CD4-positive, alpha-beta T cell (primary cell): ENCODE data around the gene CLBA1. TPM values are rescaled to one million over a fixed set of nuclear protein-coding genes. Genes with fewer than 3 reads are reported as not detected.

Source experiments
- ATAC-seq: fragments of 200-7000 bp; cut with Tn5 transposase; one replicate; pipeline ENCODE4 v1.10.0; 2022; ENCODE audit warnings: mild to moderate bottlenecking; ENCODE audit not compliant: poor library complexity
- CTCF ChIA-PET: fragments of 350-600 bp; sonication (Branson Sonifier 250); formaldehyde crosslinking; loops from one replicate; lab custom pipeline; 2021; ENCODE audit warnings: antibody characterized with exemption, inconsistent platforms; lab: Charles Lee
- POLR2A ChIA-PET: fragments of 350-600 bp; sonication (Branson Sonifier 250); formaldehyde crosslinking; loops from one replicate; lab custom pipeline; 2021; ENCODE audit warnings: antibody characterized with exemption, inconsistent platforms; lab: Charles Lee
- DNase-seq, 14 experiments: peaks; one replicate each; pipeline ENCODE4 v3.0.0-alpha.2; 2013 to 2020; ENCODE audit warnings: mixed read lengths in 2 of 14
- H3K27ac ChIP-seq, 2 donors: one replicate each; pipeline versions ENCODE4 v1.5.1 to v1.7.0; 2013; ENCODE audit warnings: low read length in 2 of 2, low read depth in 1 of 2, mild to moderate bottlenecking in 1 of 2
- H3K27me3 ChIP-seq, 2 experiments: 1 replicate in 1 of 2; 2 replicates in 1 of 2; pipeline versions ENCODE4 v1.6.1 to v1.7.0; 2013; ENCODE audit warnings: low read length in 2 of 2, control low read depth in 1 of 2, mild to moderate bottlenecking in 1 of 2, moderate library complexity in 1 of 2; ENCODE audit not compliant: insufficient read depth in 2 of 2, control insufficient read depth in 1 of 2
- H3K36me3 ChIP-seq: one replicate; pipeline ENCODE4 v1.6.1; 2013; ENCODE audit warnings: low read length, control low read depth; ENCODE audit not compliant: insufficient read depth
- H3K4me1 ChIP-seq: one replicate; pipeline ENCODE4 v1.6.1; 2013; ENCODE audit warnings: low read length, control low read depth; ENCODE audit not compliant: insufficient read depth
- H3K4me3 ChIP-seq: one replicate; pipeline ENCODE4 v1.5.1; 2013; ENCODE audit warnings: mild to moderate bottlenecking, low read length, moderate library complexity
- H3K9me3 ChIP-seq, 2 experiments: 1 replicate in 1 of 2; 2 replicates in 1 of 2; pipeline versions ENCODE4 v1.6.1 to v1.7.0; 2013; ENCODE audit warnings: low read length in 2 of 2, mild to moderate bottlenecking in 2 of 2, control low read depth in 1 of 2, moderate library complexity in 1 of 2; ENCODE audit not compliant: control insufficient read depth in 1 of 2, insufficient read depth in 1 of 2
- H3K27ac Mint-ChIP-seq: one replicate; pipeline ENCODE4 v1.8.0; 2020; ENCODE audit warnings: mixed read lengths
- H3K27me3 Mint-ChIP-seq: one replicate; pipeline ENCODE4 v1.8.0; 2021; ENCODE audit warnings: mixed read lengths
- H3K36me3 Mint-ChIP-seq: one replicate; pipeline ENCODE4 v1.8.0; 2021; ENCODE audit warnings: low read depth, mixed read lengths
- H3K4me1 Mint-ChIP-seq: one replicate; pipeline ENCODE4 v1.8.0; 2021; ENCODE audit warnings: low read depth, mixed read lengths
- H3K4me3 Mint-ChIP-seq: one replicate; pipeline ENCODE4 v1.8.0; 2020; ENCODE audit warnings: mild to moderate bottlenecking, mixed read lengths
- H3K9me3 Mint-ChIP-seq: one replicate; pipeline ENCODE4 v1.8.0; 2020; ENCODE audit warnings: mixed read lengths
- intact Hi-C, 2 experiments: fragments of 100-400 bp; cut with DNase I in 1 of 2; cut with micrococcal nuclease in 1 of 2; formaldehyde crosslinking; loops; one replicate each; pipeline versions ENCODE4 v1.15.1 to v1.9.0; 2023 to 2025; cut with DNase I, micrococcal nuclease
- total RNA-seq, 174 experiments: library from RNA in 2 of 174; stranded (reverse) in 2 of 174; gene quantifications; one replicate each; pipeline ENCODE4 v1.2.3 and lab custom pipeline; 2021 to 2026
- TF ChIP-seq, protein P1 (sequence below): fragments of 200-600 bp; IDR thresholded peaks from one replicate; pipeline ENCODE4 v1.8.0; 2022; ENCODE audit warnings: antibody characterized with exemption, mild to moderate bottlenecking

CLBA1 gene
- total RNA-seq, 2 experiments from 2014 or later: 1.7 to 1.8 TPM

DNA sequence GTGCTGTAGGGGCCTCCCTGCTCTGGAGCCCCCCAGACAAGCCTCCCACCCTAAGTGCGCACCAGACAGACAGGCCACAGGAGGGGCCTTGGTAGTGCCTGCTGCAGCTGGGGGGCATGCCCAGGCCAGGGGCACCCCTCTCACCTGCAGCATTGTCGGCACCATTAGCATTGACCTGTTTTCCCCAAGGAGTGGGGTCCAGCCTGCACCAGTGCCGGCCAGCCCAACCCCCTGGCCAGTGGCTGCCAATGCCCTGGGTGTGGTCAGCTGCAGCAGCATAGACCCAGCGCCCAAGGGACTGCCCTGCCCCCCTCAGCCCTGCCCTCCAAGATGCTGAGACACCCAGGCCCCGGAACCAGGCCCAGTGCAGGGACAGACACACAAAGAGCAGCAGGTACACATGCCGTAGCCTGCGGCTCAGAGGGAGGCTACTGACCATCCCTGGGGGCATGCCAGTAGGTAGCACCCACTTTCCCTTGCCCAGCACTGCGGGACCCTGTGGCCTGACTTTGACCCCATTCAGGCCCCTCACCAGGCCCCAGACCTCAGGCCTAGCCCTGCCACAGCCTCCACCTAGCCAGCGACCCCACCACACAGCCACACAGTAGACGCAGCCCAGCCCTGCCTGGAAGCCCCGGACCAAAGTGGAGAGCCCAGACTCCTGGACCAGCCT lies 8.4 kb upstream of the CLBA1 start:
- Mint-ChIP-seq H3K36me3 (no peaks in the 10 kb centered on the region), H3K27ac (no peak overlapping the region), H3K27me3 (peaks cover 36% of the 10 kb centered on the region), H3K4me3 (peak overlapping the region; percentile 79), H3K4me1 (peaks cover 5% of the 10 kb centered on the region), H3K9me3 (no peaks in the 10 kb centered on the region)
- intact Hi-C loops: loop anchor here in 1 of 2 experiments (2.0 kb wide), 2 partner anchors 110 to 376 kb away; no protein-coding TSS in a partner anchor
- H3K27ac ChIP-seq: no peak overlapping the region
- H3K27me3 ChIP-seq: peaks cover 25 to 29% of the 10 kb centered on the region in 2 experiments
- CTCF ChIA-PET: interaction anchor here (2.0 to 3.5 kb wide), 2 partner anchors 68 to 110 kb away, joined by 7 to 33 read pairs; no protein-coding TSS in a partner anchor
- POLR2A ChIA-PET: no interaction called here
- no peaks in the 10 kb centered on the region for H3K36me3 ChIP-seq
- ATAC-seq (no peak), DNase-seq (no peak)
- H3K4me1 ChIP-seq: peaks cover 23% of the 10 kb centered on the region
- no peak overlapping the region for H3K4me3 ChIP-seq
- peaks cover 0 to 11% of the 10 kb centered on the region in 2 experiments for H3K9me3 ChIP-seq
- TF ChIP-seq, protein P1, sequence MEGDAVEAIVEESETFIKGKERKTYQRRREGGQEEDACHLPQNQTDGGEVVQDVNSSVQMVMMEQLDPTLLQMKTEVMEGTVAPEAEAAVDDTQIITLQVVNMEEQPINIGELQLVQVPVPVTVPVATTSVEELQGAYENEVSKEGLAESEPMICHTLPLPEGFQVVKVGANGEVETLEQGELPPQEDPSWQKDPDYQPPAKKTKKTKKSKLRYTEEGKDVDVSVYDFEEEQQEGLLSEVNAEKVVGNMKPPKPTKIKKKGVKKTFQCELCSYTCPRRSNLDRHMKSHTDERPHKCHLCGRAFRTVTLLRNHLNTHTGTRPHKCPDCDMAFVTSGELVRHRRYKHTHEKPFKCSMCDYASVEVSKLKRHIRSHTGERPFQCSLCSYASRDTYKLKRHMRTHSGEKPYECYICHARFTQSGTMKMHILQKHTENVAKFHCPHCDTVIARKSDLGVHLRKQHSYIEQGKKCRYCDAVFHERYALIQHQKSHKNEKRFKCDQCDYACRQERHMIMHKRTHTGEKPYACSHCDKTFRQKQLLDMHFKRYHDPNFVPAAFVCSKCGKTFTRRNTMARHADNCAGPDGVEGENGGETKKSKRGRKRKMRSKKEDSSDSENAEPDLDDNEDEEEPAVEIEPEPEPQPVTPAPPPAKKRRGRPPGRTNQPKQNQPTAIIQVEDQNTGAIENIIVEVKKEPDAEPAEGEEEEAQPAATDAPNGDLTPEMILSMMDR: no peak

DNA sequence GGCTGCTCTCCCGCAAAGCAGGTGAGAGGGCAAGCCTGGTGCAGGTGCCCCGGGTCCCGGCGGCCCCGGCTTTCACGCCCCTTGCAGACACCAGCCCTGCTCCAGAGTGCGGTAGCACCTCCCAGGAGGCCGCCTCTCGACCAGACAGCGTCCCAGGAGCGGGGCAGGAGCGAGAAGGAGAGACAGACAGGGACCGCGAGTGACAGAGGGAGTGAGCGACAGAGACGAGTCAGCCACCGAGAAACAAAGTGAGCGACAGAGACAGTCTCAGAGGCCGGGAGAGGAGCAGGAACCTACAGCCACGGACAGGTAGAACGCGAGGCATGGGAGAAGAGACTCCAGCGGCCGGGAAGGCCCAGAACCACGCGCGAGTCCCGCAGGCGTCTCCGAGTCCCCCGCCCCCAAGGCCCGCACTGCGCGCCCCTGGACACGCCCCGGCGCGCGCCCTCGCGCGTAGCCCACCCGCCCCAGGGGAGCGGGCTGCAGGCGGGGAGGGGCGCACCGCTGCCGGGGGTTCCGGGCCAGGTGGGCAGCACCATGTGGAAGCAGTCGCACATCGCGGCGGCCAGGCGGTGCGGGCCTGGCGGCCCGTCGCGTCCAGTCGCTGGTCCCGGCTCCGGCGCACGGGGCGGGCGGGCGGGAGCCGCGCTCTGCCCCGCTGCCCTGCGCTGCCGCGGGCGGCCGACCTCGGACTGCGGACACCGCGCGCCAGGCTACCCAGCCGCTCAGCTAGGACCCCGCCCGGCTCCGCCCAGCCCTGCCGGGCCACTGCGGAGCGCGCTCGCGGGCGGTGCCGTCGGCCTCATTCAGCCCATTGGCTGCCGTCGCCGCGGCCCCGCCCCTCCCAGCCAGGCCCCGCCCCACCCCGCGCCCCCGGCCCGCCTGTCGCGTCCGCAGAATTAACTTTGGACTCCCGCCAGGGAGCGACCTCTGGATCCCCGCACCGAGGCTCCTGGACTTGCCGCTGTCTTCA lies 7.6 kb upstream of the CLBA1 start, which contains the start of gene AHNAK2:
AHNAK2 (minus strand) TSS at position 694 of the 973 bp plus-strand sequence; CDS start at position 557, 137 bp downstream.
- H3K4me3 Mint-ChIP-seq: peak within 1 kb of the TSS; percentile 79
- H3K27ac Mint-ChIP-seq: no peak within 1 kb of the TSS
- intact Hi-C loops: loop anchor here in 1 of 2 experiments (2.0 kb wide), 2 partner anchors 109 to 375 kb away; no protein-coding TSS in a partner anchor
- H3K9me3 Mint-ChIP-seq: no peaks in the 10 kb centered on the region
- peak within 1 kb of the TSS; percentile 29 for H3K4me3 ChIP-seq
- no peak within 1 kb of the TSS for H3K27ac ChIP-seq
- peaks cover 23% of the 10 kb centered on the region for H3K4me1 ChIP-seq
- CTCF ChIA-PET: interaction anchor here (0.6 to 1.2 kb wide), 2 partner anchors 68 to 150 kb away, joined by 3 to 4 read pairs; no protein-coding TSS in a partner anchor
- peaks cover 36% of the 10 kb centered on the region for H3K27me3 Mint-ChIP-seq
- TF ChIP-seq, protein P1: no peak
- POLR2A ChIA-PET: interaction anchor here (0.9 kb wide), 1 partner anchor 87 kb away, joined by 3 read pairs; the partner anchor contains the start of gene GPR132
- H3K36me3 ChIP-seq: no peaks in the 10 kb centered on the region
- peaks cover 25 to 29% of the 10 kb centered on the region in 2 experiments for H3K27me3 ChIP-seq
- H3K4me1 Mint-ChIP-seq: peaks cover 5% of the 10 kb centered on the region
- H3K36me3 Mint-ChIP-seq: no peaks in the 10 kb centered on the region
- ATAC-seq: peak; percentile 75
- peak in 10 of 14 experiments; percentile 20 to 80 (median 46) for DNase-seq
- peaks cover 0 to 11% of the 10 kb centered on the region in 2 experiments for H3K9me3 ChIP-seq
